ENCODE measurements around the gene EIF4E2.

DNA sequence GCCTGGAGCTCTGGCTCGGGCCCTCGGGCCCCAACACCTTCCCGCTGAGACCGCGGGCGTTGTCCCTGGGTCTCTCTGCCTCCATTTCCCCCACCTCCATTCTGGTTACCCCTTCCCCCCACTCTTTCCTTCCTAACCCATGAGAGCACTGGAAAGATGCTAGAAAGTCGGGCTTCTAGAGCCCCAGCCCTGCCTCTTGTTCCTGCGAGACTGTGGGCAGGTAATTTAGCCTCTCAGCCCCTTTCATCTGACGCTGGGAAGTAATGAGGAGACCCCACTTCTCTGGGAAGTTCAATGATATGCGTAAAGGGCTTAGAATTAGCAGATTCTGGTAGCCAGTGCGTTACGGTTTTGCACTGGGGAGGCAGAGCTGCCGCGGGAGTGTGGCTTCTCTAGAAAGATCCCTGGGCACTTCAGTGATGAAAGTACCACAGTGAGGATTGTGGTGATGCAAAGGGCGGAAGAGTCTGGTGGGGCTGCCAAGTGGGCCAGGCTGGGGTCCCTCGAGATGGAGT is 46.6 kb upstream of the EIF4E2 start:
- TF ChIP-seq POLR2A (IDR thresholded peaks at IDR 0.05) (no peak), POLR2AphosphoS5 (IDR thresholded peaks at IDR 0.05) (no peak)
- TF ChIP-seq, protein P1, sequence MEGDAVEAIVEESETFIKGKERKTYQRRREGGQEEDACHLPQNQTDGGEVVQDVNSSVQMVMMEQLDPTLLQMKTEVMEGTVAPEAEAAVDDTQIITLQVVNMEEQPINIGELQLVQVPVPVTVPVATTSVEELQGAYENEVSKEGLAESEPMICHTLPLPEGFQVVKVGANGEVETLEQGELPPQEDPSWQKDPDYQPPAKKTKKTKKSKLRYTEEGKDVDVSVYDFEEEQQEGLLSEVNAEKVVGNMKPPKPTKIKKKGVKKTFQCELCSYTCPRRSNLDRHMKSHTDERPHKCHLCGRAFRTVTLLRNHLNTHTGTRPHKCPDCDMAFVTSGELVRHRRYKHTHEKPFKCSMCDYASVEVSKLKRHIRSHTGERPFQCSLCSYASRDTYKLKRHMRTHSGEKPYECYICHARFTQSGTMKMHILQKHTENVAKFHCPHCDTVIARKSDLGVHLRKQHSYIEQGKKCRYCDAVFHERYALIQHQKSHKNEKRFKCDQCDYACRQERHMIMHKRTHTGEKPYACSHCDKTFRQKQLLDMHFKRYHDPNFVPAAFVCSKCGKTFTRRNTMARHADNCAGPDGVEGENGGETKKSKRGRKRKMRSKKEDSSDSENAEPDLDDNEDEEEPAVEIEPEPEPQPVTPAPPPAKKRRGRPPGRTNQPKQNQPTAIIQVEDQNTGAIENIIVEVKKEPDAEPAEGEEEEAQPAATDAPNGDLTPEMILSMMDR (IDR thresholded peaks at IDR 0.05), result no peak

Measured in prostate gland (tissue), 2 donors.